Measurements from ENCODE around the gene ZNF880.

The ZNF880 gene

GRCh38 chr19:52369559-52370340 lies at the start of gene ZNF880:
ZNF880 (plus strand) TSS chr19:52369923; CDS start chr19:52369966, 43 bp downstream.
- Histone ChIP-seq H3K9me3 (ENCODE audit: insufficient read depth, low read length) (peaks cover 20% of the 10 kb centered on the region; the same call in 1 of the 2 replicates), H3K4me3 (ENCODE audit: insufficient read depth, low read length, poor library complexity, severe bottlenecking) (no peak within 1 kb of the TSS), H3K27me3 (ENCODE audit: low read length) (no peaks in the 10 kb centered on the region), H3F3A (ENCODE audit: insufficient read depth) (no peaks in the 10 kb centered on the region), H3K27ac (ENCODE audit: low read depth, low read length) (no peak within 1 kb of the TSS), H3K9ac (ENCODE audit: low read length) (no peak within 1 kb of the TSS), H4K20me1 (ENCODE audit: low read depth, low read length) (no peaks in the 10 kb centered on the region), H3K79me2 (ENCODE audit: insufficient read depth, low read length) (no peaks in the 10 kb centered on the region), H2AFZ (ENCODE audit: low read depth, low read length, severe bottlenecking) (no peak within 1 kb of the TSS), H3K9me2 (replicated peaks; ENCODE audit: insufficient read depth, low read length) (no peaks in the 10 kb centered on the region), H3K36me3 (ENCODE audit: low read length) (no peaks in the 10 kb centered on the region), H3K4me2 (ENCODE audit: low read depth, low read length, poor library complexity, severe bottlenecking) (no peak within 1 kb of the TSS)
- TF ChIP-seq, protein P1, sequence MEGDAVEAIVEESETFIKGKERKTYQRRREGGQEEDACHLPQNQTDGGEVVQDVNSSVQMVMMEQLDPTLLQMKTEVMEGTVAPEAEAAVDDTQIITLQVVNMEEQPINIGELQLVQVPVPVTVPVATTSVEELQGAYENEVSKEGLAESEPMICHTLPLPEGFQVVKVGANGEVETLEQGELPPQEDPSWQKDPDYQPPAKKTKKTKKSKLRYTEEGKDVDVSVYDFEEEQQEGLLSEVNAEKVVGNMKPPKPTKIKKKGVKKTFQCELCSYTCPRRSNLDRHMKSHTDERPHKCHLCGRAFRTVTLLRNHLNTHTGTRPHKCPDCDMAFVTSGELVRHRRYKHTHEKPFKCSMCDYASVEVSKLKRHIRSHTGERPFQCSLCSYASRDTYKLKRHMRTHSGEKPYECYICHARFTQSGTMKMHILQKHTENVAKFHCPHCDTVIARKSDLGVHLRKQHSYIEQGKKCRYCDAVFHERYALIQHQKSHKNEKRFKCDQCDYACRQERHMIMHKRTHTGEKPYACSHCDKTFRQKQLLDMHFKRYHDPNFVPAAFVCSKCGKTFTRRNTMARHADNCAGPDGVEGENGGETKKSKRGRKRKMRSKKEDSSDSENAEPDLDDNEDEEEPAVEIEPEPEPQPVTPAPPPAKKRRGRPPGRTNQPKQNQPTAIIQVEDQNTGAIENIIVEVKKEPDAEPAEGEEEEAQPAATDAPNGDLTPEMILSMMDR (IDR thresholded peaks at IDR 0.05; ENCODE audit: insufficient read depth, low read length, poor library complexity, severe bottlenecking) = no peak
- no peak for TF ChIP-seq EZH2phosphoT487 (conservative IDR thresholded peaks at IDR 0.05; ENCODE audit: low read length)

- no peak overlapping the region for H3K9ac ChIP-seq (ENCODE audit: low read length)
- H3K9me2 ChIP-seq (replicated peaks; ENCODE audit: insufficient read depth, low read length) = no peaks in the 10 kb centered on the region
- no peak overlapping the region for H3K4me2 ChIP-seq (ENCODE audit: low read depth, low read length, poor library complexity, severe bottlenecking)
- H2AFZ ChIP-seq (ENCODE audit: low read depth, low read length, severe bottlenecking) = no peak overlapping the region
- no peaks in the 10 kb centered on the region for H4K20me1 ChIP-seq (ENCODE audit: low read depth, low read length)
- peak overlapping the region; percentile 12 for H3K4me3 ChIP-seq (ENCODE audit: insufficient read depth, low read length, poor library complexity, severe bottlenecking)
- no peaks in the 10 kb centered on the region for H3F3A ChIP-seq (ENCODE audit: insufficient read depth)
- no peak overlapping the region for H3K27ac ChIP-seq (ENCODE audit: low read depth, low read length)
- H3K9me3 ChIP-seq (ENCODE audit: insufficient read depth, low read length) = peaks cover 79% of the 10 kb centered on the region
- peaks cover 70% of the 10 kb centered on the region for H3K36me3 ChIP-seq (ENCODE audit: low read length)
- no peaks in the 10 kb centered on the region for H3K27me3 ChIP-seq (ENCODE audit: low read length)
- no peaks in the 10 kb centered on the region for H3K79me2 ChIP-seq (ENCODE audit: insufficient read depth, low read length)
- TF ChIP-seq EZH2phosphoT487 (conservative IDR thresholded peaks at IDR 0.05; ENCODE audit: low read length) = no peak
- TF ChIP-seq, protein P1 (IDR thresholded peaks at IDR 0.05; ENCODE audit: insufficient read depth, low read length, poor library complexity, severe bottlenecking) = no peak
Observed at GRCh38 chr19:52322429-52322828, 47.3 kb upstream of the ZNF880 start.

- Histone ChIP-seq H3K4me3 (ENCODE audit: insufficient read depth, low read length, poor library complexity, severe bottlenecking) (no peak overlapping the region), H2AFZ (ENCODE audit: low read depth, low read length, severe bottlenecking) (no peak overlapping the region), H3K36me3 (ENCODE audit: low read length) (no peaks in the 10 kb centered on the region), H3K9me3 (ENCODE audit: insufficient read depth, low read length) (peaks cover 37% of the 10 kb centered on the region; the same call in 1 of the 2 replicates), H3K27ac (ENCODE audit: low read depth, low read length) (no peak overlapping the region), H3K4me2 (ENCODE audit: low read depth, low read length, poor library complexity, severe bottlenecking) (no peak overlapping the region), H4K20me1 (ENCODE audit: low read depth, low read length) (no peaks in the 10 kb centered on the region), H3K27me3 (ENCODE audit: low read length) (no peaks in the 10 kb centered on the region), H3K9ac (ENCODE audit: low read length) (no peak overlapping the region), H3F3A (ENCODE audit: insufficient read depth) (no peaks in the 10 kb centered on the region), H3K79me2 (ENCODE audit: insufficient read depth, low read length) (no peaks in the 10 kb centered on the region), H3K9me2 (replicated peaks; ENCODE audit: insufficient read depth, low read length) (no peaks in the 10 kb centered on the region)
- TF ChIP-seq, protein P1 (IDR thresholded peaks at IDR 0.05; ENCODE audit: insufficient read depth, low read length, poor library complexity, severe bottlenecking) = no peak
- no peak for TF ChIP-seq EZH2phosphoT487 (conservative IDR thresholded peaks at IDR 0.05; ENCODE audit: low read length)
Observed at GRCh38 chr19:52331757-52332156, 38.0 kb upstream of the ZNF880 start.
